PFSK-1 (cell line): ENCODE results near the gene KLF3.

Experiments
- FOXP2 ChIP-seq: optimal IDR thresholded peaks from 2 replicates; pipeline ENCODE3; 2011; ENCODE audit warnings: borderline replicate concordance, control low read depth, inconsistent platforms; ENCODE audit not compliant: insufficient read depth; ENCODE audit errors: extremely low read length, extremely low read depth
- REST ChIP-seq, 2 experiments: IDR thresholded peaks; 2 replicates each; pipeline versions ENCODE4 v1.6.1 to v1.8.0; 2011 to 2012; ENCODE audit warnings: low read depth in 2 of 2, low read length in 2 of 2, control low read depth in 1 of 2, inconsistent platforms in 1 of 2, mild to moderate bottlenecking in 1 of 2, moderate library complexity in 1 of 2; ENCODE audit not compliant: insufficient read depth in 1 of 2

DNA sequence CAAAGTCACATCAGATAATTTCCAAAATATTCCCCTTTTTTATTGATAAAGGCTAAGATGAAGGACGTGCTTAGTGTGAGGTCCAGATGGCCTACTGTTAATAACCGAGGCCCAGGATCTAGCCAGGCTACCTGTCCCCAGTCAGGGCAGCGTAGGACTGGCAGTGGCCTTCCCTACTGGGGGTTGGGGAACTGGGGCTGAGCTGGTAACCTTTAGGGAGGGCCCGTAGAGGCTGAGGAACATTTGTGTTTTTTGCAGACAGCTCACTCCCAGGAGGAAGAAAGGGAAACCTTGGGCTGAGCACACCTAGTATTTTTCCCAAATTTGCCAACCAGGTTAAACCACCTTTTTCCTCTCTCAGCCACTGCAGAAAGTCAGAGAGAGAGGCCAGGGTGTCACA lies 59.1 kb downstream of the KLF3 start:
- TF ChIP-seq REST (IDR thresholded peaks at IDR 0.05; ENCODE audit: insufficient read depth in 1 of 2, low read depth in 2 of 2, low read length in 2 of 2) (no peak), FOXP2 (no peak)
